ENCODE results near the gene ZMIZ1.
A peak's percentile ranks its signal among the peaks of the same experiment; 100 is the strongest.

Gene ZMIZ1

DNA sequence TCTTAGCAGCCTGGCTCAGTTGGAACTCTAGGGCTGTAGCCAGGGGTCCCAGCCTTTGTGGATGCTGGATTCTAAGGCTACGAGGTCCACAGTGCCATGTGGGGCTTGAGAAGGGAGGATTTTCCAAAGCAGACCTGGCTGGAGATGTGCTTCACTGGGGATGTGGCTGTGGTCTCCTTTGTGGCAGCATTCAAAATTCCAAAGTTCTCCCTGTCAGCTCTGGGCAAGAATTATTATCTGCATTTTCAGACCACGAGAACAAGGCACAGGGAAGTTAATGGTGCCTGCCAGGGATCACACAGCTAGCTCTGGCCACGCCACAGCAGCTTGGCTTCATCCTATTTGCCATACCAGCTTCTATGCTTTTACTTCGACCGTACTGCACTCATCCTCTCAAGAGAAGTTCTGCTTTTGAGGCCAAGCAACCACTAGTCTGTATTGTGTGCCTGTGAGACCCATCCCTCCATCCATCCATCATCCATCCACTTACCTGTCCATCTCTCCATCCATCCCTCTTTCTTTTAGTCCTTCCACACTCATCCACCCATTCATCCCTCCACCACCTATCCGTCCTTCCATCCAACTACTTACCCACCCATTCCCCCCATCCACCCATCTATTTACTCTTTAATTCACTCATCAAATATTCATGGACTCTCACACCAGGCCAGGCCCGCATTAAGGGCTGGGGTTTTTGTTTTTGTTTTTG, 71.5 kb downstream of the ZMIZ1 start:
- Histone ChIP-seq H3K9me3 (ENCODE audit: insufficient read depth, low read depth, low read length) (peaks cover 4% of the 10 kb centered on the region), H2BK120ac (ENCODE audit: insufficient read depth, low read length, poor library complexity) (no peak overlapping the region), H3K79me1 (ENCODE audit: low read length) (no peaks in the 10 kb centered on the region), H3K4me3 (ENCODE audit: low read depth, low read length) (no peak overlapping the region), H2BK5ac (ENCODE audit: low read depth, low read length, poor library complexity) (no peak overlapping the region), H3K79me2 (ENCODE audit: control insufficient read depth, insufficient read depth, low read length, poor library complexity) (peaks cover 2% of the 10 kb centered on the region), H3K18ac (ENCODE audit: low read length) (peak overlapping the region; percentile 29), H4K12ac (ENCODE audit: low read depth, low read length) (no peak overlapping the region), H3K4me2 (ENCODE audit: low read length) (no peak overlapping the region), H3K4me1 (ENCODE audit: control insufficient read depth in 1 of 2, insufficient read depth in 2 of 2, low read length in 2 of 2) (peaks cover 18 to 22% of the 10 kb centered on the region in 2 experiments), H3K36me3 (ENCODE audit: control insufficient read depth in 1 of 2, insufficient read depth in 2 of 2, low read length in 2 of 2) (peaks cover 57 to 63% of the 10 kb centered on the region in 2 experiments), H3K14ac (ENCODE audit: low read length) (no peak overlapping the region), H2AK5ac (ENCODE audit: low read length) (no peak overlapping the region), H4K8ac (ENCODE audit: low read depth, low read length) (no peak overlapping the region), H3K27me3 (ENCODE audit: insufficient read depth, low read length) (no peaks in the 10 kb centered on the region), H2BK12ac (ENCODE audit: low read length) (no peak overlapping the region), H3K4ac (ENCODE audit: low read depth, low read length) (no peak overlapping the region), H3K9ac (ENCODE audit: low read length) (no peak overlapping the region), H2AFZ (ENCODE audit: insufficient read depth, low read length, poor library complexity) (no peak overlapping the region), H3K27ac (ENCODE audit: low read depth, low read length) (no peak overlapping the region), H4K91ac (ENCODE audit: low read depth, low read length) (no peak overlapping the region), H3K23ac (ENCODE audit: low read length) (no peak overlapping the region)
- no peak for DNase-seq
- 100% methylated on average over 1 of the region's 7 CpGs for WGBS (ENCODE audit: extremely low coverage, insufficient coverage, insufficient read length)

DNA sequence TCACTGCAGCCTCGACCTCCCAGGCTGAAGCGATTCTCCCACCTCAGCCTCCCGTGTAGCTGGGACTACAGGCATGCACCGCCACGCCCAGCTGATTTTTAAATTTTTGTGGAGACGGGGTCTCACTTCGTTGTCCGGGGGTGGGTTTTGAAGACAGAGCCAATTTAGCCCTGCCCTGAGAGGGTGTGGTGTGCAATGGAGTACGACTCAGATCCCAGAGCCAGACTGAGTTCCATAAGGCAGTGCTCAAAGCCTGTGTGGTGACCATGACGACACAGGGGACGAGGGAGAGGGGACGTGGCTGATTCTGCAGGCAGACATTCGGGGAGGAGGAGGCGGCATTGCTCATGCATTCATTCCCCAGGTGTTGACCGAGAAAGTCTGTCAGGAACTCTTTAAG, 72.1 kb downstream of the ZMIZ1 start:
- H3K4me2 ChIP-seq (ENCODE audit: low read length), result no peak overlapping the region
- H3K4ac ChIP-seq (ENCODE audit: low read depth, low read length), result no peak overlapping the region
- H2AFZ ChIP-seq (ENCODE audit: insufficient read depth, low read length, poor library complexity), result no peak overlapping the region
- no peak overlapping the region for H4K91ac ChIP-seq (ENCODE audit: low read depth, low read length)
- H3K36me3 ChIP-seq (ENCODE audit: control insufficient read depth in 1 of 2, insufficient read depth in 2 of 2, low read length in 2 of 2), result peaks cover 52 to 59% of the 10 kb centered on the region in 2 experiments
- DNase-seq, result no peak
- WGBS (ENCODE audit: extremely low coverage, insufficient coverage, insufficient read length), result no CpG with 5 or more reads among the region's 15 CpGs
- H3K23ac ChIP-seq (ENCODE audit: low read length), result no peak overlapping the region
- H4K8ac ChIP-seq (ENCODE audit: low read depth, low read length), result no peak overlapping the region
- H3K27ac ChIP-seq (ENCODE audit: low read depth, low read length), result no peak overlapping the region
- H3K14ac ChIP-seq (ENCODE audit: low read length), result no peak overlapping the region
- H3K18ac ChIP-seq (ENCODE audit: low read length), result no peak overlapping the region
- peaks cover 18 to 22% of the 10 kb centered on the region in 2 experiments for H3K4me1 ChIP-seq (ENCODE audit: control insufficient read depth in 1 of 2, insufficient read depth in 2 of 2, low read length in 2 of 2)
- no peaks in the 10 kb centered on the region for H3K27me3 ChIP-seq (ENCODE audit: insufficient read depth, low read length)
- no peak overlapping the region for H2BK5ac ChIP-seq (ENCODE audit: low read depth, low read length, poor library complexity)
- no peaks in the 10 kb centered on the region for H3K79me2 ChIP-seq (ENCODE audit: control insufficient read depth, insufficient read depth, low read length, poor library complexity)
- H2BK12ac ChIP-seq (ENCODE audit: low read length), result no peak overlapping the region
- H3K79me1 ChIP-seq (ENCODE audit: low read length), result no peaks in the 10 kb centered on the region
- H2AK5ac ChIP-seq (ENCODE audit: low read length), result no peak overlapping the region
- no peak overlapping the region for H3K4me3 ChIP-seq (ENCODE audit: low read depth, low read length)
- H4K12ac ChIP-seq (ENCODE audit: low read depth, low read length), result no peak overlapping the region
- no peak overlapping the region for H3K9ac ChIP-seq (ENCODE audit: low read length)
- H3K9me3 ChIP-seq (ENCODE audit: insufficient read depth, low read depth, low read length), result peaks cover 4% of the 10 kb centered on the region
- H2BK120ac ChIP-seq (ENCODE audit: insufficient read depth, low read length, poor library complexity), result no peak overlapping the region

DNA sequence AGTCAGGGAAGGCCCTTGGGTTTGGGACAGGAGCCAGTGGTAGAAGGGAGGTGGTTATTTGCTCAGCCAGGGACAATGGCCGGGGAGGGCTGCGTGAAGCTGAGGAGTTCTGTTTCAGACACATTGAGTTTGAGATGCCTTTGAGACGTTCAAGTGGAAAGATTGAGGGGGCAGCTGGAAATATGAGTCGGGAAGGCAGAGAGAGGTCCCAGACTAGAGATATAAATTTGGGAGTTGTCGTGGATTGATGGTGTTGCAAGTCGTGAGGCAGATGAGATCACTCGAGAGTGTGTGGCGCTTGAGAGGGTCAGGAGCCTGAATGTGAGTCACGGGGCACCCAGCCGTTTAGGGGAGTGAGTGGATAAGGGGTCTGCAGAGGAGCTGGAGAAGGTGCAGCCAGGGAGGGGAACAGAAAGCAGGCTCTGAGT, 73.3 kb downstream of the ZMIZ1 start:
- H3K9me3 ChIP-seq (ENCODE audit: insufficient read depth, low read depth, low read length), result peaks cover 4% of the 10 kb centered on the region
- no peak overlapping the region for H3K23ac ChIP-seq (ENCODE audit: low read length)
- H3K4ac ChIP-seq (ENCODE audit: low read depth, low read length), result no peak overlapping the region
- no peak overlapping the region for H2AFZ ChIP-seq (ENCODE audit: insufficient read depth, low read length, poor library complexity)
- no peak overlapping the region for H3K27ac ChIP-seq (ENCODE audit: low read depth, low read length)
- H4K8ac ChIP-seq (ENCODE audit: low read depth, low read length), result no peak overlapping the region
- no peak for DNase-seq
- no peak overlapping the region for H3K14ac ChIP-seq (ENCODE audit: low read length)
- WGBS (ENCODE audit: extremely low coverage, insufficient coverage, insufficient read length), result no CpG with 5 or more reads among the region's 10 CpGs
- H3K4me2 ChIP-seq (ENCODE audit: low read length), result no peak overlapping the region
- H4K91ac ChIP-seq (ENCODE audit: low read depth, low read length), result no peak overlapping the region
- H3K18ac ChIP-seq (ENCODE audit: low read length), result peak overlapping the region; percentile 37
- H2BK5ac ChIP-seq (ENCODE audit: low read depth, low read length, poor library complexity), result no peak overlapping the region
- H2BK120ac ChIP-seq (ENCODE audit: insufficient read depth, low read length, poor library complexity), result no peak overlapping the region
- no peak overlapping the region for H3K4me3 ChIP-seq (ENCODE audit: low read depth, low read length)
- H3K9ac ChIP-seq (ENCODE audit: low read length), result no peak overlapping the region
- H3K36me3 ChIP-seq (ENCODE audit: control insufficient read depth in 1 of 2, insufficient read depth in 2 of 2, low read length in 2 of 2), result peaks cover 62 to 63% of the 10 kb centered on the region in 2 experiments
- peaks cover 18 to 20% of the 10 kb centered on the region in 2 experiments for H3K4me1 ChIP-seq (ENCODE audit: control insufficient read depth in 1 of 2, insufficient read depth in 2 of 2, low read length in 2 of 2)
- no peak overlapping the region for H2AK5ac ChIP-seq (ENCODE audit: low read length)
- no peak overlapping the region for H4K12ac ChIP-seq (ENCODE audit: low read depth, low read length)
- no peak overlapping the region for H2BK12ac ChIP-seq (ENCODE audit: low read length)
- no peaks in the 10 kb centered on the region for H3K79me2 ChIP-seq (ENCODE audit: control insufficient read depth, insufficient read depth, low read length, poor library complexity)
- no peaks in the 10 kb centered on the region for H3K27me3 ChIP-seq (ENCODE audit: insufficient read depth, low read length)
- no peaks in the 10 kb centered on the region for H3K79me1 ChIP-seq (ENCODE audit: low read length)

DNA sequence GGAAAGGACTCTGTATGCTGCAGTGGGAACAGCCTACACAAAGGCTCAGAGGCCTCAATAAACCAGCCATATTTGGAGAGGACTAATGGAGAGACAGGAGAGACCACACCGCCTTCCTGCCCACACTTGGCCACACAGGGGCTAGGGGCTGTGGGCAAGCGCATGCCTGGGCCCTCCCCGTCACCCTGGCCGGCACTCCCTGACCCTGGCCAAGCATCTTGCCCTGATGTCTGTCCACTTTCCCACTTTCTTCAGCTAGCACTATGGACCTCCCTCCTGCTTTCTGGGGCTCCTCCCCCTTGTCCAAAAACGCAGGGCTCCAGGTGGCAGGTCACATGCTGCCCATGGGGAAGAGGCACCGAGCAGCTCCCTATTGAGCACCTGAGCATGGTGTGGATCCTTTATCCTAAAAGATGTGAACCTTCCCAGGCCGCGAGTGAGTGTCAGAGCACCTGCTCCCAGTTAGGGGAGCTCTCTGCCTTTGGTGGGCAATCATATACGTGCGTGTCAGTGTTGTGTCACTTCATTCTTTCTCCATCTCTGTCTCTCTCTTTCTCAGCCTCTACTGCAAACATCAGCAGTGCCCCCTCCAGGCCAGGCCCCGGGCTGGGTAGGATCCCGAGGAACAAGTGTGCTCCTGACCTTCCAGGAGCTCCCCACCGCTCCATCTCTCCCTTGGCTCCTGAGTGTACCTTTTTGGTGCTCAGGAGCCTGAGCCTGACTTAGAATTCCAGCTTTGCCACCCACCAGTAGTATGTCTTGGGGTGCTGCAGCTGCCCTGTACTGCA, 74.0 kb downstream of the ZMIZ1 start:
- Histone ChIP-seq H2BK120ac (ENCODE audit: insufficient read depth, low read length, poor library complexity) (no peak overlapping the region), H2AFZ (ENCODE audit: insufficient read depth, low read length, poor library complexity) (no peak overlapping the region), H2BK12ac (ENCODE audit: low read length) (no peak overlapping the region), H3K9me3 (ENCODE audit: insufficient read depth, low read depth, low read length) (peaks cover 4% of the 10 kb centered on the region), H3K23ac (ENCODE audit: low read length) (no peak overlapping the region), H2BK5ac (ENCODE audit: low read depth, low read length, poor library complexity) (no peak overlapping the region), H3K4me2 (ENCODE audit: low read length) (no peak overlapping the region), H3K79me1 (ENCODE audit: low read length) (no peaks in the 10 kb centered on the region), H3K18ac (ENCODE audit: low read length) (no peak overlapping the region), H4K91ac (ENCODE audit: low read depth, low read length) (no peak overlapping the region), H3K4me1 (ENCODE audit: control insufficient read depth in 1 of 2, insufficient read depth in 2 of 2, low read length in 2 of 2) (peaks cover 15 to 20% of the 10 kb centered on the region in 2 experiments), H3K27me3 (ENCODE audit: insufficient read depth, low read length) (no peaks in the 10 kb centered on the region), H3K79me2 (ENCODE audit: control insufficient read depth, insufficient read depth, low read length, poor library complexity) (no peaks in the 10 kb centered on the region), H3K36me3 (ENCODE audit: control insufficient read depth in 1 of 2, insufficient read depth in 2 of 2, low read length in 2 of 2) (peaks cover 65 to 66% of the 10 kb centered on the region in 2 experiments), H3K27ac (ENCODE audit: low read depth, low read length) (no peak overlapping the region), H4K12ac (ENCODE audit: low read depth, low read length) (no peak overlapping the region), H4K8ac (ENCODE audit: low read depth, low read length) (no peak overlapping the region), H2AK5ac (ENCODE audit: low read length) (no peak overlapping the region), H3K4ac (ENCODE audit: low read depth, low read length) (no peak overlapping the region), H3K4me3 (ENCODE audit: low read depth, low read length) (no peak overlapping the region), H3K14ac (ENCODE audit: low read length) (no peak overlapping the region), H3K9ac (ENCODE audit: low read length) (no peak overlapping the region)
- WGBS (ENCODE audit: extremely low coverage, insufficient coverage, insufficient read length), result no CpG with 5 or more reads among the region's 13 CpGs
- no peak for DNase-seq

All from trophoblast cell (in vitro differentiated cells and primary cell).